Keratinocyte (primary cell): Measurements from ENCODE around the gene ZC3H18.

Source experiments
- CTCF ChIP-seq, 3 experiments: IDR thresholded peaks in 1 of 3; conservative IDR thresholded peaks in 1 of 3; optimal IDR thresholded peaks in 1 of 3; 2 replicates in 2 of 3; 3 replicates in 1 of 3; pipeline versions ENCODE3 to v1.5.1; 2011; ENCODE audit warnings: low read length in 3 of 3, mild to moderate bottlenecking in 3 of 3, moderate library complexity in 2 of 3, control low read depth in 1 of 3, inconsistent platforms in 1 of 3; ENCODE audit not compliant: insufficient read depth in 2 of 3; ENCODE audit errors: extremely low read depth in 1 of 3
- EZH2 ChIP-seq: IDR thresholded peaks from one replicate; pipeline ENCODE4 v1.6.1; 2012; ENCODE audit warnings: inconsistent platforms, mild to moderate bottlenecking, low read length, moderate library complexity

DNA sequence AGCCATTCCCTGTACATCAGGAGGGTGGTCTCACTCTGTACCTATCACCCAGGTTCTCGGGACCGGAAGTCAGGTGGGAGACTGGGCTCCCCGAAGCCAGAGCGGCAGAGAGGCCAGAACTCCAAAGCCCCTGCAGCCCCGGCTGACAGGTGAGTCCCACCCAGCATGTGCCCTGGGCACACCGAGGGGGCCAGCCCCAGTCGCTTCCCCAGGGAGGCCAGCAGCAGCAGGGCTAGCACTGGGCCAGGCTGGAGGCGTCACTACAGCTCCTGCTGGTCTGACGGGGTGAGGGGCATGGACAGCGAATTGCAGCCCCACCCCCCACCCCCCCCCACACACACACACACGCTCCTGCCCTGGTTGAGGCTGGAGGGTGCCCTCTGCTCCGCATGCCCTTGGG is 60.2 kb downstream of the ZC3H18 start:
- TF ChIP-seq CTCF (optimal IDR thresholded peaks at IDR 0.05 in 1 of 3, IDR thresholded peaks at IDR 0.05 in 1 of 3, conservative IDR thresholded peaks at IDR 0.05 in 1 of 3; ENCODE audit: extremely low read depth in 1 of 3, insufficient read depth in 2 of 3, low read length in 3 of 3) = no peak
- no peak for TF ChIP-seq EZH2
